Epithelial cell of proximal tubule (primary cell): Measurements from ENCODE around the gene ILKAP. TPM values are rescaled to one million over a fixed set of nuclear protein-coding genes. Genes with fewer than 3 reads are reported as not detected.
"Not testable (repeated sequence)": the region's sequence is repeated elsewhere in the genome, so short reads cannot be mapped to it uniquely, and the experiment has no call there.

ENCODE experiments used
- DNase-seq: peaks from one replicate; pipeline ENCODE4 v3.0.0-alpha.2; 2011; ENCODE audit warnings: low read depth
- H3K4me3 ChIP-seq: 2 replicates; pipeline ENCODE4 v1.5.1; 2011; ENCODE audit warnings: low read depth, mild to moderate bottlenecking, low read length
- total RNA-seq: library from RNA; depleted of rRNA; stranded (reverse); fragments of >200 nt; gene quantifications from 2 replicates; pipeline ENCODE4 v1.2.3, GENCODE V29; 2015
- TF ChIP-seq, protein P1 (sequence below): conservative IDR thresholded peaks from 2 replicates; pipeline ENCODE4 v1.5.1; 2012; ENCODE audit warnings: low read depth, mild to moderate bottlenecking, low read length

Gene ILKAP
- total RNA-seq, 1 donor from 2014 or later, result 18.2 TPM

DNA sequence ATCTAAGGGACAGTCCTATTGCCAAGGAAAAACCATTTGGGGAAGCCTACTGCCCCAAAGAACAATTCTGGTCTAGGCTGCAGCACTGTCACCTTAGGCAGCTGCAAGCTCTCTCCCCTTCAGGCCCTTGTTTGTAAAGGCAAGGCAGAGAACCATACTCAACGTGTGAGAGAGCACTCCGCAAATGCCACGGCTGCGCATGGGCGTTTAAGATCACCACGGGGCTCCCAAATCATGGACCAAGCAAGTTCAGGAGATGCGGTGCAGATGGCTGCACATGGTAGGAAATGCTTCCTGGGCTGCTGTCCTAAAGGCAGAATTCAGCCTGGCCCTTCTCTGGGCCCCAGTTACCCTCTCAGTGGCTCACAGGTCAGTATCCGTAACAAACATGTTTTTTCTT, 29.2 kb downstream of the ILKAP start:
- TF ChIP-seq, protein P1, sequence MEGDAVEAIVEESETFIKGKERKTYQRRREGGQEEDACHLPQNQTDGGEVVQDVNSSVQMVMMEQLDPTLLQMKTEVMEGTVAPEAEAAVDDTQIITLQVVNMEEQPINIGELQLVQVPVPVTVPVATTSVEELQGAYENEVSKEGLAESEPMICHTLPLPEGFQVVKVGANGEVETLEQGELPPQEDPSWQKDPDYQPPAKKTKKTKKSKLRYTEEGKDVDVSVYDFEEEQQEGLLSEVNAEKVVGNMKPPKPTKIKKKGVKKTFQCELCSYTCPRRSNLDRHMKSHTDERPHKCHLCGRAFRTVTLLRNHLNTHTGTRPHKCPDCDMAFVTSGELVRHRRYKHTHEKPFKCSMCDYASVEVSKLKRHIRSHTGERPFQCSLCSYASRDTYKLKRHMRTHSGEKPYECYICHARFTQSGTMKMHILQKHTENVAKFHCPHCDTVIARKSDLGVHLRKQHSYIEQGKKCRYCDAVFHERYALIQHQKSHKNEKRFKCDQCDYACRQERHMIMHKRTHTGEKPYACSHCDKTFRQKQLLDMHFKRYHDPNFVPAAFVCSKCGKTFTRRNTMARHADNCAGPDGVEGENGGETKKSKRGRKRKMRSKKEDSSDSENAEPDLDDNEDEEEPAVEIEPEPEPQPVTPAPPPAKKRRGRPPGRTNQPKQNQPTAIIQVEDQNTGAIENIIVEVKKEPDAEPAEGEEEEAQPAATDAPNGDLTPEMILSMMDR, result no peak
- no peak for DNase-seq

DNA sequence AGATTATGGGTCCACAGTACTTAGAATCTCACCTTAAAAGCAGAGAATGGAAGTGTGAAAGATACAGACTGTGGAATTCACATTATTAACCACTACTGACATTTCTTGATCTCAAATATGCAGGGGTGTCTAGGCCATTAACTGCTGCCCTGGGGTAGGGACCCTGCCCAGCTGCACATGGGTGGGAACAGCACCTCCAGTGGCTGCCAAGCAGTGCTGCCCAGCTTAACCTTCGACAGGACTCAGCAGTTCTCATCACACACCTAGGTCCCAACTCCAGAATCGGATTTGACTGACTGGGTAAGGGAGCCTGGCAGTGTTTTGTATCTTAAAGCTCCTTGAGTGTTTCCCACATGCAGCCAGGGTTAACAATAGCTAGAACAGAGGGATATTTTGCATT, 29.8 kb downstream of the ILKAP start:
- TF ChIP-seq, protein P1, result peak; percentile 39
- no peak overlapping the region for H3K4me3 ChIP-seq
- DNase-seq, result no peak

More for the DNA sequence above, 29.2 kb downstream of the ILKAP start:
- H3K4me3 ChIP-seq, result no peak overlapping the region

DNA sequence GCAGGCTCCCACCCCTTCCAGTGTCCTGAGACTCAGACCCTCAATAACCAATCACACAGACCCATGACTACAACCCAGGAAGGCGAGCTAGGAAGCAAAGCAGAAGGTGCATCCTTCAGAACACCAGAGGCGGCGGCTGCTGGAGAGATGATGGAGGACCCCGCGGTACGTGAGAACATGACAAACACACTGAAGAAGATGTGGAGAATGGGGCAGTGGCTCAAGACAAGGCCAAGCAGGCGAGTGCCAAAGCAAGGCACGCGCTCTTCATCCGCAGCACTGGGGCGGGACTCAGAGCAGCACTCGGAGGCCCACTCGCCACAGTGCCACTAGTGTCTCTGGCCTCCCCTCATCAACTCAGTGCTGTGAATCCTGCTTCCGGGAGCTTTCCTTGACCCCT, 31.1 kb downstream of the ILKAP start:
- TF ChIP-seq, protein P1, result no peak
- no peak overlapping the region for H3K4me3 ChIP-seq
- DNase-seq, result no peak

DNA sequence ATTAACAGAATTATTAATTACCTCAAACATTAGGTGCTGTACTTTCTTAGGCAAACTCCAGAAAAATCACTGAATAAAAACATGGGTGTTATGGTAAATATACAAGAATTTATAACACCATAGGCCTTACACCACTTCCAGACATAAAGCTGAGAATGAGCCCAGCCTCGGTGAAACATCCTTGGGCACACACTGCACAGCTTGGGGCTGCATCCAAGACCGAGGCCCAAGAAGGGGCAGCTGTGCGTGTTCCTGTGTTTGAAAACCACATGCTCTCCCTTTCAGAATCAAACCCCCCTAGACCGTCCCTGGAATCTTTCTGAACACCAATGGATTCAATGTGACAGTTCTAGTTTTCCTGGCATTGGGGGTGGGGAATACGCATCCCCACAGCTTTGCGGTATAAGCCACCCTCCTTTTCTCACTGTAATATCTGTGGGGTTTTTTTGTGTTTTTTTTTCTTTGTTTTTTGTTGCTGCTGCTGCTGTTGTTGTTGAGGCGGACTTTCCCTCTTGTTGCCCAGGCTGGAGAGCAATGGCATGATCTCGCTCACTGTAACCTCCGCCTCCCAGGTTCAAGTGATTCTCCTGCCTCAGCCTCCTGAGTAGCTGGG, 31.8 kb downstream of the ILKAP start:
- TF ChIP-seq, protein P1, result no peak
- no peak overlapping the region for H3K4me3 ChIP-seq
- no peak for DNase-seq

DNA sequence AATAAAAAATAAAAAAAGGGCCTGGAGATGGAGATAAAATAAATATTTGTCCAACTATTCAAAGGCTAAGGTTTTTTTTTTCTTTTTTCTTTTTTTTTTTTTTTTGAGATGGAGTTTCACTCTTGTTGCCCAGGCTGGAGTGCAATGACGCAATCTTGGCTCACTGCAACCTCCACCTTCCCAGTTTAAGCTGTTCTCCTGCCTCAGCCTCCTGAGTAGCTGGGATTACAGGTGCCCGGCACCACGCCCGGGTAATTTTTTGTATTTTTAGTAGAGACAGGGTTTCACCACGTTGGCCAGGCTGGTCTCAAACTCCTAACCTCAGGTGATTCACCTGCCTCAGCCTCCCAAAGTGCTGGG, 32.4 kb downstream of the ILKAP start:
- DNase-seq, H3K4me3 ChIP-seq: not testable (repeated sequence)

DNA sequence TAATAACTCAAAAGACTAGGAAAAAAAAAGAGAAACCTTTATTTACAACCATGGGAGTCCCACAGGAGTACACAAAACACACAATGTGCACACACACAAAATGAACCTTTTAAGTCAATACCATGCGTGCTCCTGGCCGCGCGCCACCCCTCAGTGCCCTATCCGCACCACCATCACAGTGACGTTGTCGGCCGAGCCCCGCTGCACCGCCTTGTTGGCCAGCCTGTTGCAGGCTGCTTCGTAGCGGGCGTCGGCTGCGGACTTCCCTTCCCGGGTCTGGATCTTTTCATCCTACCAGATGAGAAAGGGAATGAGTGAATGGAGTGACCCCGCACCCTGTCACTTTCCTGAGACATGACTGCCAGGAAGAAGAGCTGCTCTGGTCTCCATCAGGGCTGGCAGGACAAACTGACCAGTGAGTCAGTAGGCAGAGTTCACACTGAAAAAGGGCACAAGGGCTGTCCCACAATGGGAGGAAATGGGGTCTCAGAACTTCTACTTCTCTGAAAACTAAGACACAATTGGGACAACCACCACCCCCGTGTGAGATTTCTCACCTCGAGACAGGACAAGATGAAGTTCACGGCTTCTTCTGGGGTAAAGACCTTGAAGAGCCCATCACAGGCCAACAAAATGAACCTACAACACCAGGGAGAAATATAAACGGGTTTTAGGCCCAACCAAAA, 33.0 kb downstream of the ILKAP start:
- TF ChIP-seq, protein P1, result no peak
- H3K4me3 ChIP-seq, result no peak overlapping the region

DNA sequence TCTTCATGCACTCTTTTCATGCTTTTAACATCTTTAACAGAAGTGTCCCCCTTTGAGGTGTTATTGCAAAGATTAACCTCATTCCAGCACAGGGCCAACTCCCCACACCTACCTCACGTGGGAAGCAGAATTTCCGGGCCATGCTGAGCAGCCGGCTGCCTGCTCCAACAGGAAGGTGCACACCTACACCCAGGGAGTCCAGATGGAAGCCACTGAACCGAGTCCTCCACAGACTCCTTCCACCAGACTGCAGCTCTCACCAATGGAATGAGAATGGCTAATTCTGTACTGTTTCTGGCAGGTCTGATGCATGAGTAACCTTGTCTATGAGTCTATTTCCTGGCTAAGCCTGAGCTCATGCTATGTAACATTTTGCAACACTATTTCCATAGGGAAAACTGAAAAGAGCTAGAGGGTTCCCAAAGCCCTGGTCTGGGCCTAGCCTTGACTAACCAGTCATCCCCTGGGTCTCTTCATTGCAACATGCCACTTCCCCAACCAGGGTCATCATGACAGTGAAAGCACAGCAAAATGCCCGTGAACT, 33.7 kb downstream of the ILKAP start:
- DNase-seq, result peak; percentile 88
- H3K4me3 ChIP-seq, result no peak overlapping the region
- TF ChIP-seq, protein P1, result no peak

More for the DNA sequence above, 33.0 kb downstream of the ILKAP start:
- DNase-seq, result no peak
